ENCODE results near the gene SPTB.

SPTB gene

GRCh38 chr14:64789696-64790095, 90.0 kb downstream of the SPTB start:
- no peak for DNase-seq (ENCODE audit: low read depth)

GRCh38 chr14:64788706-64789105, 91.0 kb downstream of the SPTB start:
- DNase-seq (ENCODE audit: low read depth): no peak

- no peak for DNase-seq (ENCODE audit: low read depth)
These were observed 92.1 kb downstream of the SPTB start for GRCh38 chr14:64787619-64788018.

GRCh38 chr14:64786296-64787149, 93.2 kb downstream of the SPTB start:
- no peak for DNase-seq (ENCODE audit: low read depth)

- DNase-seq (ENCODE audit: low read depth): no peak
These were observed 95.7 kb downstream of the SPTB start for GRCh38 chr14:64784006-64784405.

- DNase-seq (ENCODE audit: low read depth): no peak
These were observed 97.5 kb downstream of the SPTB start for GRCh38 chr14:64782196-64782595.

- DNase-seq (ENCODE audit: low read depth): no peak
These were observed 100.2 kb downstream of the SPTB start for GRCh38 chr14:64779472-64779871.

GRCh38 chr14:64778104-64778754, 101.5 kb downstream of the SPTB start:
- DNase-seq (ENCODE audit: low read depth): no peak

- DNase-seq (ENCODE audit: low read depth): no peak
These were observed 102.2 kb downstream of the SPTB start for GRCh38 chr14:64777461-64777860.

- no peak for DNase-seq (ENCODE audit: low read depth)
These were observed 104.5 kb downstream of the SPTB start for GRCh38 chr14:64775081-64775777.

GRCh38 chr14:64774272-64774671, 105.4 kb downstream of the SPTB start:
- no peak for DNase-seq (ENCODE audit: low read depth)

GRCh38 chr14:64773577-64773976, 106.1 kb downstream of the SPTB start:
- DNase-seq (ENCODE audit: low read depth): no peak

GRCh38 chr14:64773046-64773445, 106.7 kb downstream of the SPTB start:
- DNase-seq (ENCODE audit: low read depth): no peak

GRCh38 chr14:64772397-64772950, 107.2 kb downstream of the SPTB start:
- no peak for DNase-seq (ENCODE audit: low read depth)

GRCh38 chr14:64771161-64771560, 108.5 kb downstream of the SPTB start:
- DNase-seq (ENCODE audit: low read depth): no peak

GRCh38 chr14:64770751-64771150, 109.0 kb downstream of the SPTB start:
- no peak for DNase-seq (ENCODE audit: low read depth)

GRCh38 chr14:64769096-64770020, 110.3 kb downstream of the SPTB start:
- DNase-seq (ENCODE audit: low read depth): no peak

- DNase-seq (ENCODE audit: low read depth): no peak
These were observed 111.2 kb downstream of the SPTB start for GRCh38 chr14:64768401-64769095.

- no peak for DNase-seq (ENCODE audit: low read depth)
These were observed 112.3 kb downstream of the SPTB start for GRCh38 chr14:64767215-64767964.

Data from activated gamma-delta T cell treated with anti-CD3 and anti-CD28 coated beads, Interleukin-2, amount 50 U/mL, for 16 hours (primary cell).